Stomach (tissue), 9 donors: ENCODE results near the gene KDM5A. TPM values are rescaled to one million over a fixed set of nuclear protein-coding genes. Genes with fewer than 3 reads are reported as not detected.

Source experiments
- DNase-seq, 2 donors: peaks; one replicate each; pipeline versions ENCODE4 v3.0.0 to v3.0.0-alpha.2; 2013 to 2019
- H3K27ac ChIP-seq, 5 donors: fragments of 200-600 bp in 4 of 5; sonication (generic) in 4 of 5; one replicate each; pipeline ENCODE4 v1.5.1; 2013 to 2019; ENCODE audit warnings: mild to moderate bottlenecking in 1 of 5, moderate library complexity in 1 of 5
- H3K27me3 ChIP-seq, 3 donors: fragments of 200-600 bp; sonication (generic); one replicate each; pipeline ENCODE4 v1.5.1; 2017 to 2019; ENCODE audit warnings: mixed run types in 1 of 3
- H3K36me3 ChIP-seq, 4 donors: fragments of 200-600 bp; sonication (generic); 1 replicate in 3 of 4; 2 replicates in 1 of 4; pipeline ENCODE4 v1.5.1; 2016 to 2019
- H3K4me1 ChIP-seq, 4 donors: fragments of 200-600 bp; sonication (generic); one replicate each; pipeline ENCODE4 v1.5.1; 2016 to 2019
- H3K4me3 ChIP-seq, 4 donors: fragments of 200-600 bp; sonication (generic) in 3 of 4; one replicate each; pipeline ENCODE4 v1.5.1; 2016 to 2019; ENCODE audit warnings: mild to moderate bottlenecking in 1 of 4
- H3K9me3 ChIP-seq, 4 donors: fragments of 200-600 bp; sonication (generic); one replicate each; pipeline ENCODE4 v1.5.1; 2016 to 2019
- EP300 ChIP-seq: sonication (generic); formaldehyde crosslinking; IDR thresholded peaks from one replicate; pipeline ENCODE4 v1.6.1; 2017; ENCODE audit warnings: antibody characterized with exemption
- POLR2A ChIP-seq, 4 donors: fragments of 450-650 bp; IDR thresholded peaks; one replicate each; pipeline ENCODE4 v1.6.1; 2016; ENCODE audit warnings: antibody characterized with exemption in 4 of 4, control low read depth in 2 of 4, mild to moderate bottlenecking in 1 of 4, moderate library complexity in 1 of 4
- POLR2AphosphoS5 ChIP-seq, 3 donors: sonication (generic); formaldehyde crosslinking; IDR thresholded peaks; one replicate each; pipeline ENCODE4 v1.6.1; 2016; ENCODE audit warnings: antibody characterized with exemption in 3 of 3
- WGBS, 5 donors: extraction: QIAGEN DNeasy Blood & Tissue Kit in 3 of 5; methylation state at CpG; one replicate each; pipeline versions ENCODE4 v1.1.5 to v1.1.7; 2013 to 2018; 5-methylcytosine and 5-hydroxymethylcytosine counted together
- intact Hi-C: fragments of 100-400 bp; cut with DNase I; formaldehyde crosslinking; loops from one replicate; pipeline ENCODE4 v1.15.1; 2023; ENCODE audit warnings: low total_unique reads
- polyA plus RNA-seq, 3 donors: library from polyadenylated mRNA; stranded (reverse); fragments of 200-250 nt; gene quantifications; one replicate each; pipeline ENCODE4 v1.2.3, GENCODE V29; 2013
- total RNA-seq, 5 donors: library from RNA; depleted of rRNA; stranded (reverse); fragments of >200 nt; gene quantifications; one replicate each; pipeline versions ENCODE4 v1.1.0 to v1.2.3, GENCODE V29; 2014 to 2016
- TF ChIP-seq, protein P1 (sequence below), 7 experiments: fragments of 450-650 bp in 4 of 7; fragments of 200-600 bp in 3 of 7; sonication (generic) in 3 of 7; IDR thresholded peaks; one replicate each; pipeline ENCODE4 v1.5.1; 2016 to 2019; ENCODE audit warnings: antibody characterized with exemption in 7 of 7, control low read depth in 2 of 7, mild to moderate bottlenecking in 1 of 7
- donor health status: healthy with polysubstance abuse.
- donor health status: Bipolar disorder and iron deficiency.
- donor health status: healthy.

The KDM5A gene
- total and polyA plus RNA-seq, 8 donors, result 3.2 to 178 (median 67.5) TPM

GRCh38 chr12:234019-234418 lies 155.1 kb downstream of the KDM5A start:
- Histone ChIP-seq H3K9me3 (peaks cover 7 to 30% (median 25%) of the 10 kb centered on the region in 4 donors), H3K27ac (no peak overlapping the region), H3K4me3 (no peak overlapping the region), H3K27me3 (peaks cover 0 to 27% (median 4%) of the 10 kb centered on the region in 3 donors), H3K4me1 (no peaks in the 10 kb centered on the region), H3K36me3 (no peaks in the 10 kb centered on the region)
- TF ChIP-seq, protein P1, sequence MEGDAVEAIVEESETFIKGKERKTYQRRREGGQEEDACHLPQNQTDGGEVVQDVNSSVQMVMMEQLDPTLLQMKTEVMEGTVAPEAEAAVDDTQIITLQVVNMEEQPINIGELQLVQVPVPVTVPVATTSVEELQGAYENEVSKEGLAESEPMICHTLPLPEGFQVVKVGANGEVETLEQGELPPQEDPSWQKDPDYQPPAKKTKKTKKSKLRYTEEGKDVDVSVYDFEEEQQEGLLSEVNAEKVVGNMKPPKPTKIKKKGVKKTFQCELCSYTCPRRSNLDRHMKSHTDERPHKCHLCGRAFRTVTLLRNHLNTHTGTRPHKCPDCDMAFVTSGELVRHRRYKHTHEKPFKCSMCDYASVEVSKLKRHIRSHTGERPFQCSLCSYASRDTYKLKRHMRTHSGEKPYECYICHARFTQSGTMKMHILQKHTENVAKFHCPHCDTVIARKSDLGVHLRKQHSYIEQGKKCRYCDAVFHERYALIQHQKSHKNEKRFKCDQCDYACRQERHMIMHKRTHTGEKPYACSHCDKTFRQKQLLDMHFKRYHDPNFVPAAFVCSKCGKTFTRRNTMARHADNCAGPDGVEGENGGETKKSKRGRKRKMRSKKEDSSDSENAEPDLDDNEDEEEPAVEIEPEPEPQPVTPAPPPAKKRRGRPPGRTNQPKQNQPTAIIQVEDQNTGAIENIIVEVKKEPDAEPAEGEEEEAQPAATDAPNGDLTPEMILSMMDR (IDR thresholded peaks at IDR 0.05), result no peak
- TF ChIP-seq EP300, result no peak
- no peak for TF ChIP-seq POLR2A (IDR thresholded peaks at IDR 0.05)
- TF ChIP-seq POLR2AphosphoS5 (IDR thresholded peaks at IDR 0.05), result no peak
- intact Hi-C loops, result no loop called here
- no peak for DNase-seq
- 80 to 84% (median 82%) methylated on average over 7 of the region's 7 CpGs for WGBS, 5 donors

- TF ChIP-seq EP300 (no peak), POLR2A (IDR thresholded peaks at IDR 0.05) (no peak), POLR2AphosphoS5 (IDR thresholded peaks at IDR 0.05) (no peak)
- TF ChIP-seq, protein P1 (IDR thresholded peaks at IDR 0.05), result no peak
- Histone ChIP-seq H3K27me3 (peaks cover 0 to 27% (median 4%) of the 10 kb centered on the region in 3 donors), H3K4me3 (no peak overlapping the region), H3K4me1 (no peaks in the 10 kb centered on the region), H3K9me3 (peaks cover 7 to 30% (median 25%) of the 10 kb centered on the region in 4 donors), H3K36me3 (no peaks in the 10 kb centered on the region), H3K27ac (no peak overlapping the region)
- WGBS, 5 donors, result 71 to 88% (median 82%) methylated on average over 3 of the region's 3 CpGs
- intact Hi-C loops, result no loop called here
- DNase-seq, result no peak
These were observed 155.5 kb downstream of the KDM5A start for GRCh38 chr12:233615-233968.

- Histone ChIP-seq H3K27me3 (peaks cover 0 to 27% (median 4%) of the 10 kb centered on the region in 3 donors), H3K4me3 (no peak overlapping the region), H3K9me3 (peaks cover 7 to 30% (median 25%) of the 10 kb centered on the region in 4 donors), H3K36me3 (no peaks in the 10 kb centered on the region), H3K4me1 (no peaks in the 10 kb centered on the region), H3K27ac (no peak overlapping the region)
- 50 to 56% (median 53%) methylated on average over 19 of the region's 19 CpGs for WGBS, 5 donors
- peak in 1 of 2 donors; percentile 17 for DNase-seq
- intact Hi-C loops, result no loop called here
- TF ChIP-seq, protein P1 (IDR thresholded peaks at IDR 0.05), result no peak
- TF ChIP-seq EP300 (no peak), POLR2A (IDR thresholded peaks at IDR 0.05) (no peak), POLR2AphosphoS5 (IDR thresholded peaks at IDR 0.05) (no peak)
These were observed 156.1 kb downstream of the KDM5A start for GRCh38 chr12:232731-233614.

DNA sequence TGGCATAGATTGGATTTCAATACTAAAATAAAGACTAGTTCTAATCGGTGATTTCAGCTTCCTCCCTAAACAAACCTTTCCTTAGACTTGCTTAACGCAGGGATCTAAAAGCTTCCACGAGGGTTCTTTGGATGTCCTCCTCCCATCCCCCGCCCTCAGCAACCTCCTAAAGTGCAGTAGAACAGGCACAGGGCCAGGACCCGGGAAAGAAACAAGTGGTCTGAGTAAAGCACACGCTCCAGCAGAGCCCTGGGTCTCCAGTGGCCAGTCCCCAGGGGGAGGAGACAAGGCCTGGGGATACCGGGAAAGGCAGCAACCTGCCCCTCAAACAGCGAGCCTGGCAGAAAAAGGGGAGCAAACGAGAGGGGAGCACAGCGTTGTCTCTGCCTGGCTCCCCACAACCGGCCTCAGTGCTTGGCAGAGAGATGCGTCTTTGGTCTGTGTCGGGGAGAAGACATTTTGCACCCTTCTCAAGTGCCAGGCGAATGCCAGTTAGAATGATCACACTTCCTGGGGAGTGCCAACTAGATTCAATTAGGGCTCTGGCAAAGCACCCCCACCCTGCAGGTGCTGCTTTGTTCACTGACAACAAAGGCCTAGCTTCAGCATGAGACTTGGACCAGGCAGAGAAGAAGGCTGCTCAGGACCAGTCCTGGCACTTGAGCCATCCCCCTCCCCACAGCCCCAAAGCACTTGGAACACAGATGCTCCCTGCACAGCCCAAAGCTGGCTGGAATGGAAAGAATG lies 158.0 kb downstream of the KDM5A start:
- Histone ChIP-seq H3K36me3 (no peaks in the 10 kb centered on the region), H3K9me3 (peaks cover 7 to 18% (median 14%) of the 10 kb centered on the region in 4 donors), H3K4me3 (no peak overlapping the region), H3K27ac (no peak overlapping the region), H3K4me1 (no peaks in the 10 kb centered on the region), H3K27me3 (peaks cover 0 to 29% (median 4%) of the 10 kb centered on the region in 3 donors)
- WGBS, 5 donors, result 52 to 64% (median 62%) methylated on average over 14 of the region's 14 CpGs
- no peak for DNase-seq
- no peak for TF ChIP-seq EP300
- TF ChIP-seq, protein P1 (IDR thresholded peaks at IDR 0.05), result no peak
- TF ChIP-seq POLR2A (IDR thresholded peaks at IDR 0.05), result no peak
- TF ChIP-seq POLR2AphosphoS5 (IDR thresholded peaks at IDR 0.05), result no peak
- intact Hi-C loops, result no loop called here
